Activated CD4-positive, alpha-beta memory T cell treated with anti-CD3 and anti-CD28 coated beads, Interleukin-2, amount 10 ng/mL, durations not matched to agents 7 days and 5 days (primary cell): Measurements from ENCODE around the gene TMTC1. TPM values are rescaled to one million over a fixed set of nuclear protein-coding genes. Genes with fewer than 3 reads are reported as not detected.

Experiments
- CTCF ChIA-PET: fragments of 350-600 bp; sonication (Branson Sonifier 250); formaldehyde crosslinking; loops from one replicate; lab custom pipeline; 2021; ENCODE audit warnings: antibody characterized with exemption, inconsistent platforms; lab: Charles Lee
- POLR2A ChIA-PET: fragments of 350-600 bp; sonication (Branson Sonifier 250); formaldehyde crosslinking; loops from one replicate; lab custom pipeline; 2021; ENCODE audit warnings: antibody characterized with exemption; lab: Charles Lee
- DNase-seq: peaks from one replicate; pipeline ENCODE4 v3.0.0-alpha.2; 2020
- H3K27ac Mint-ChIP-seq: one replicate; pipeline ENCODE4 v1.8.0; 2021; ENCODE audit warnings: mild to moderate bottlenecking, mixed read lengths
- H3K27me3 Mint-ChIP-seq: one replicate; pipeline ENCODE4 v1.8.0; 2021; ENCODE audit warnings: mixed read lengths
- H3K36me3 Mint-ChIP-seq: one replicate; pipeline ENCODE4 v1.8.0; 2021; ENCODE audit warnings: low read depth, mixed read lengths
- H3K4me1 Mint-ChIP-seq: one replicate; pipeline ENCODE4 v1.8.0; 2021; ENCODE audit warnings: mixed read lengths
- H3K4me3 Mint-ChIP-seq: one replicate; pipeline ENCODE4 v1.8.0; 2021; ENCODE audit warnings: mild to moderate bottlenecking, mixed read lengths
- H3K9me3 Mint-ChIP-seq: one replicate; pipeline ENCODE4 v1.8.0; 2021; ENCODE audit warnings: mixed read lengths
- total RNA-seq, 2 experiments: library from RNA; stranded (reverse); gene quantifications; one replicate each; pipeline ENCODE4 v1.2.3, GENCODE V29; 2021

Gene TMTC1
- total RNA-seq, 2 experiments from 2014 or later, result 0.63 to 0.93 TPM

DNA sequence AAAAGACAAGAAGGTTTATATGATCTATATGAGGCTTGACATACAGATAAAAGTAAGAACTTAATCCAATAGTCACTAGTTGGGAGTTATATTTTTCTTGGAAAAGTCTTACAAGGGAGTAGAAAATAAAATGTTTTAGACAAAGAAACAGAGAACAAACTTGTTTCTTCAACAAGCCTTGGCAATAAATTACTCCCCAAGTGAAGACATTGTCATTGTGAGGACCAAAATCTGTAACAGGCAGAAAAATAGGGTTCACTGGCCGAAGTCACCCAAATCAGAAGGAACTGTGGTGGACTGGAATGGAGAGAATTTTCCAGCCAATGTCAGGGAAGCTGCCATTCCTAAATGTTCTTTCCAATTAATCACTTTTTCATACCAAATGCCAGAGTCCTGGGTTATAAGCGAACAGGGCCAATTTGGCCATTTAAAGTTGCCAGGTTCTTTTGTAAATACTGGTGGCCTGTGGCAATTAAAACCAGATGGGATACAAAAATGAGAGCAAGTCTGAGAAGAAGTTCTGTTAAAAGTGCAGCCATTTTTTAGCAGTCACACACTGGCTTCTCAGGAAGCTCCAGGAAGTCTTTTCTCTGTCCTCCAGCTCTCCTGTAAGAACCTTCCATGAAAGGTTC is 168.9 kb downstream of the TMTC1 start:
- no peaks in the 10 kb centered on the region for H3K4me1 Mint-ChIP-seq
- H3K4me3 Mint-ChIP-seq, result no peak overlapping the region
- ChIA-PET CTCF (no interaction called here), POLR2A (no interaction called here)
- no peaks in the 10 kb centered on the region for H3K36me3 Mint-ChIP-seq
- H3K9me3 Mint-ChIP-seq, result no peaks in the 10 kb centered on the region
- peaks cover 2% of the 10 kb centered on the region for H3K27me3 Mint-ChIP-seq
- H3K27ac Mint-ChIP-seq, result no peak overlapping the region
- DNase-seq, result no peak

DNA sequence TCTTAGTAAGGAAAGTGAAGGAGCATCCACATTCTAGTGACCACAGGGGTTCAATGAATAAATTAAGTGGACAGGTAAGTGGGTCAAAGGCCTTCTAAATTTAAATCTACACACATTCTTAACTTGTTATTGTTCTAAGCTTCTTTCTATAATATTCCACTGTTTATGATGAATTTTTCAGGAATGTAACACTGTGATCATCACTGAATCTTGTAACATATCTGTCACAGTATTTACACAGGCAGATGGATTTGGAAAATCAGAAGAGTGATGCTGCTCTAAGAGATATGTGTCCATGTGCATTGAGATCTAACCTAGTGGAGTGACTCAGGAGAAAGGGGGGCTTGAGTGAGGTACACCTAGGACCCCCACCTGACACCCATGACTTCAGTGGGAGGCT is 170.8 kb downstream of the TMTC1 start:
- ChIA-PET CTCF (no interaction called here), POLR2A (no interaction called here)
- DNase-seq, result no peak
- Mint-ChIP-seq H3K27me3 (peaks cover 2% of the 10 kb centered on the region), H3K36me3 (no peaks in the 10 kb centered on the region), H3K27ac (no peak overlapping the region), H3K4me3 (no peak overlapping the region), H3K4me1 (no peaks in the 10 kb centered on the region), H3K9me3 (no peaks in the 10 kb centered on the region)

- Mint-ChIP-seq H3K4me3 (no peak overlapping the region), H3K27ac (no peak overlapping the region), H3K36me3 (no peaks in the 10 kb centered on the region), H3K4me1 (no peaks in the 10 kb centered on the region), H3K27me3 (no peaks in the 10 kb centered on the region), H3K9me3 (no peaks in the 10 kb centered on the region)
- POLR2A ChIA-PET, result no interaction called here
- no peak for DNase-seq
- CTCF ChIA-PET, result no interaction called here
Measured at GRCh38 chr12:29611906-29612305, 171.8 kb downstream of the TMTC1 start.

DNA sequence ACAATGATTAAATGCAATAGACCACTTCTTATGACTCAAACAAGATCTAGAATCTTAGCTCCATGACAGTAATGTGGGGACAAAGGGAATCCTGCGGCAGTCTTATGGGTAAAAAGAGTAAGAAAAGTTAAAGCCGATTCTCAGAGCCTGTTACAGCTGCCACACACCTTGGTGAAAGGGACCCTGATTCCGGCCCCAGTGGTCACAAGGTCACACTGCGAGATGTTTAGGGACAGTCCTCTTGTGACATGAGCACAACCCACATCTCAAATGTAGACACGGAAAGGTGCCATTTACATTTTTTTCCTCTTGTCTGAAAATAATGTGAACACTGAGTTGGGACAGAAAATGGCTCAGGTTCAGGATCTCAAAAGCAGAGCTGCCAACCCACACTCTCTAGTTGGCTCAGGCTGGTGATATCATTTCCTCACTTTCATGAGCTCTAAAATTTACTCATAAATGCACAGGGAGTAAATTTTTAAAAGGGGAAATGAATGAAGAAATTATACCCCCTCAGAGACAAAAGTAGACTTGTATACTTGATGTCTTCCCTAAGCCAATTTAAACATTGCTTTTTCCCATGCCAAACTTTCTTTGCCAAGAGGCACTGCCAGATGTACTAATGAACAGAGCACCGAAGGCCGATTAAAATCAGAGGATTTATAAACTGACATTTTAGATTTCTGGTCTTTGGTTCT is 173.1 kb downstream of the TMTC1 start:
- Mint-ChIP-seq H3K27me3 (no peaks in the 10 kb centered on the region), H3K9me3 (no peaks in the 10 kb centered on the region), H3K36me3 (no peaks in the 10 kb centered on the region), H3K4me1 (no peaks in the 10 kb centered on the region), H3K27ac (no peak overlapping the region), H3K4me3 (no peak overlapping the region)
- ChIA-PET POLR2A (no interaction called here), CTCF (no interaction called here)
- DNase-seq, result no peak

GRCh38 chr12:29609431-29610215 is 174.1 kb downstream of the TMTC1 start:
- H3K9me3 Mint-ChIP-seq, result no peaks in the 10 kb centered on the region
- no peak for DNase-seq
- no peaks in the 10 kb centered on the region for H3K4me1 Mint-ChIP-seq
- no peak overlapping the region for H3K4me3 Mint-ChIP-seq
- ChIA-PET POLR2A (no interaction called here), CTCF (no interaction called here)
- H3K27me3 Mint-ChIP-seq, result no peaks in the 10 kb centered on the region
- H3K27ac Mint-ChIP-seq, result no peak overlapping the region
- no peaks in the 10 kb centered on the region for H3K36me3 Mint-ChIP-seq

DNA sequence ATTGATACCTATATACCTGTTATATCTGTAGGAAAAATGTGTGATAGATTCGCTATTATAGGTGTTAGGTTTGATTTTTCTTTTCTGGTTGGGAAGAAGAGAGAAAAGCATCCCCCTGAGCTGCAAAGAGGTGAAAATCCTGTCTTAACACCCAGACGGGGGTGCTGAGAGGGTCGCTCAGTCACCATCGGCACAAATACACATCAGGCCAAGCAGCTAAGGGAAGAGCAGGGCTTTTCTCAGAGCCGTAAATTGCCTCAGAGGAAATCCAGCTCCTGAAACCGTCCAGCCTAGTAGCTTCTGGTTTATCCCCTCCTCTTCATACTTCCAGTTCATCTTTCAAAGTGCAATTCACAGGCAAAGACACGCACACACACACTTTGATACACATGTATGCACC is 175.2 kb downstream of the TMTC1 start:
- Mint-ChIP-seq H3K4me3 (no peak overlapping the region), H3K27me3 (no peaks in the 10 kb centered on the region), H3K4me1 (no peaks in the 10 kb centered on the region), H3K9me3 (no peaks in the 10 kb centered on the region), H3K27ac (no peak overlapping the region), H3K36me3 (no peaks in the 10 kb centered on the region)
- no peak for DNase-seq
- CTCF ChIA-PET, result no interaction called here
- POLR2A ChIA-PET, result no interaction called here

DNA sequence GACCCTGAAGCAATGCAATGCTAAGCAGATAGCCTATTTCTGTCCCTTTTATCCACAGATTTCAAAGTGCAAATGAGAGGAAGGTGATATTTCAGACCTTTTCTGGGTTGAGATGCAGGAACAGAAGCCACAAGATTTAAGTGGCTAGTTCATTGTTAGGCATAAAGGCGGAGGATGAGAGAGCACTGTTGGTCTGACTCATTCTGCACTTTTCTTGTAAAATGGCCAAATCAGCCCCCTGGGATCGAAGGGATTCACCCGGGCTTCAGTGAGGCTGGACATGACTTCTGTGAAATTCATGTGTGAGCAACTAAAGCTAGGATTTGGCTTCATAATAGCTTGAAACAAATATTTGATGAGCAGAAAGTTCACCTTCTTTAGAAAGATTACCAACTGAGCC is 184.4 kb downstream of the TMTC1 start:
- H3K4me1 Mint-ChIP-seq, result no peaks in the 10 kb centered on the region
- H3K4me3 Mint-ChIP-seq, result no peak overlapping the region
- H3K27ac Mint-ChIP-seq, result no peak overlapping the region
- H3K36me3 Mint-ChIP-seq, result no peaks in the 10 kb centered on the region
- ChIA-PET CTCF (no interaction called here), POLR2A (no interaction called here)
- H3K27me3 Mint-ChIP-seq, result peaks cover 4% of the 10 kb centered on the region
- no peaks in the 10 kb centered on the region for H3K9me3 Mint-ChIP-seq
- DNase-seq, result no peak

DNA sequence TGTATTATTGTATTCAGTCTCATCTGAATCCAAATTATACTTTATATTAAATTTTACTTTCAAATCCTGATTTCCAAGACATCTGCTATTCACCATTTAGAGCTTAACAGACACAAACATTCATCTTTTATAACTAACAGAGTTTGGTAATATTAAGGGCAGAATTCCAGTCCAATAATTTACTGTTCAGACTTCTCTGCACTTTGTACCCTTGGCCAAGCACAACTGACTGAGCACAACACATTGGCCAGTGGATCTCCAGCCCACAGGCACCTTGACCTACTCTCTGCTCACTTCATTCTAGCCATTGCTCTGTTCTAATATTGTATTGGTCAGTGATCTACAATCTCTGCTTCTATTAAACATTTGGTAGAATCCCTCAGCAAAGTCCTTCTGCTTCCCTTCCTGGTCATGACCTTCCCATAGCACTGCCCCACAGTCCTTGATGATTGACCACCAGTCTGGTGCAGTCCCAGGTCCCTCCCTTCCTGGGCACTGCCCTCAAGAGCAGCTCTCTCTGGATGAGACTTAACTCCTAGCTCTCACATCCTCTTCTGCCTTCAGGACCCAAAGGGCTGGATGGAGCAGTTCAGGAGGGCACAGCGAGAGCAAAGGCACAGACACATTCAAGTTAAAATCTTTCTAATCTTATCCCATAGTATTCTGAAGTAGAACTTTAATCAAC is 188.5 kb downstream of the TMTC1 start:
- ChIA-PET POLR2A (no interaction called here), CTCF (no interaction called here)
- Mint-ChIP-seq H3K4me1 (no peaks in the 10 kb centered on the region), H3K9me3 (no peaks in the 10 kb centered on the region), H3K4me3 (no peak overlapping the region), H3K27me3 (peaks cover 4% of the 10 kb centered on the region), H3K36me3 (no peaks in the 10 kb centered on the region), H3K27ac (no peak overlapping the region)
- DNase-seq, result no peak

DNA sequence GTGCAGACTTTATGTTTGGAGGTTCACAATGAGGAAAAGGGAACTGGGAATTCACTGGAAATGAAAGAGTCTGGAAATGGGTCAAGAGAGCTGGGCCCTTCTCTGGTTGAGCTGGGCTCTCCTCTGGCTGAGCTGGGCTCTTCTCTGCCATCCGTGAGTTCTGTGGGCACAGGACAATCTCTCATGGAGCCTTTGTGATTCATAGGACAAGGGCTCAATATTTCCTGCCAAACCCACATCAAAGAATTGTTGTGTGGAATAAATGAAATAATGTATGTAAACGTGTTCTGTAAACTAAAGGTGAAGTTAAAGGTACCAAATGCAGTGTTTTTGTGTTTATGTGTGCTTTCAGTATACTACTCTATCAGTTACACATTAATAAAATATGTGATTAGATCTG is 190.7 kb downstream of the TMTC1 start:
- POLR2A ChIA-PET, result no interaction called here
- Mint-ChIP-seq H3K9me3 (no peaks in the 10 kb centered on the region), H3K4me3 (no peak overlapping the region), H3K36me3 (no peaks in the 10 kb centered on the region), H3K4me1 (no peaks in the 10 kb centered on the region), H3K27ac (no peak overlapping the region), H3K27me3 (peaks cover 2% of the 10 kb centered on the region)
- CTCF ChIA-PET, result no interaction called here
- DNase-seq, result no peak

DNA sequence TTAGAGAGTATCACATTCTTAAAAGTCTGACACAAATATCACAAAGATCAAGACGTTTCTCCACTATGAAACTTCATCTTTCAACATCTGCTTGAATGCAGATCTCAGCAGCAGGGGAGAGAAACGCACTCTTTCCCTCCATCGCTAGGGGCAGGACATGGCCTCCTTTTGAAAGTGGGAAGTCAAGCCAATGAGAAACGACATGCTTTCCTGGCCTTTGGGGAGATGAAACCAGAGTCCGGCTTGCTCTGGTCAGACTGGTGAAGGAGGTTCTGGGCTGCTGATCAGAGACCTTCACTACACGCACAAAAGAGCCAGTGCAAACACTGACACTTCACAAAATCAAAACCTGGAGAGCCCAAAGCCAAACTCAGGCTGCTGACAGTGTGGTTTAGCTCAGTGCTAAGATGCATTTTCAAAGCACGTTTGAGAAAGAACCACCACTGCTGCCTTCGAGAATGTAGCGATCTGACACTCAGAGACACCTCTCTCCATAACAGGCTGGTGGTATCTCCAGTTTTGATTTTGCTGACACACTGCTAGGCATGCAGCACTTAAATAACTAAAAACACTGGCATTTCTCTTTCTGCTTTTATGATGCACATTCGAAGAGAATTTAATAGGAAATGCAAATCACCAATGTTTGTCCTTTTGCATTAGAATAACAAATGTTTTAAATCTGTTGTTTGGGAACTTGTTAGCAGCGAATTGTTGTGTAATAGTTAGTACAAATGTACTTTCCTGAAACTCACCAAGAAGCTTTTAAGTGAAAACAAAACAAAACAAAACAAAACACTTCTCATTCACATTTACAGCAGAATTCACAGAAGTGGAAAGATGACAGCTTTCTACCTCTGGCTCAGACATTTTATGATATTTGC is 192.4 kb downstream of the TMTC1 start:
- Mint-ChIP-seq H3K36me3 (no peaks in the 10 kb centered on the region), H3K27me3 (no peaks in the 10 kb centered on the region), H3K9me3 (no peaks in the 10 kb centered on the region), H3K4me1 (no peaks in the 10 kb centered on the region), H3K27ac (no peak overlapping the region), H3K4me3 (no peak overlapping the region)
- POLR2A ChIA-PET, result no interaction called here
- CTCF ChIA-PET, result no interaction called here
- no peak for DNase-seq

DNA sequence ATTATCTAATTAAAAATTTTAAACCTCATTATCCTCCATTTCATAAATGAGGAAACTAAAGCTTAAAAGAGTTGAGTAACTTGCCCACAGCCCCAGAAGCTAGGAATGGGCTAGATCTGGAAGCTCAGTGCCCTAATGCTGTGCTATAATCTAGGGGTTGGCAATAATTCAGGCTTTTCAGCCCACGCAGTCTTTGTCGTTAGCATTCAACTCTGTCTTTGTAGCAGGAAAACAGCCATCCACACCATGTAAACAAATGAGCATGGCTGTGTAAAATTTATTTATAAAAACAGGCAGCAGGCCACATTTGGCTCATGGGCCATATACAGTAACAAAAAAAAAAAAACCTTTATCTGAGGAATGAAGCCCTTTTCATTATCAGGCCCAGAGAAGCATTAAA is 193.9 kb downstream of the TMTC1 start:
- ChIA-PET CTCF (no interaction called here), POLR2A (no interaction called here)
- Mint-ChIP-seq H3K27ac (no peak overlapping the region), H3K4me3 (no peak overlapping the region), H3K27me3 (no peaks in the 10 kb centered on the region), H3K36me3 (no peaks in the 10 kb centered on the region), H3K4me1 (no peaks in the 10 kb centered on the region), H3K9me3 (no peaks in the 10 kb centered on the region)
- no peak for DNase-seq

GRCh38 chr12:29589286-29589820 is 194.4 kb downstream of the TMTC1 start:
- Mint-ChIP-seq H3K27me3 (no peaks in the 10 kb centered on the region), H3K36me3 (no peaks in the 10 kb centered on the region), H3K4me1 (no peaks in the 10 kb centered on the region), H3K27ac (no peak overlapping the region), H3K9me3 (no peaks in the 10 kb centered on the region), H3K4me3 (no peak overlapping the region)
- no peak for DNase-seq
- CTCF ChIA-PET, result no interaction called here
- POLR2A ChIA-PET, result no interaction called here
